HG03280 (cell line): ENCODE measurements around the gene IMPG2.

Experiments
- ATAC-seq: cut with Tn5 transposase; IDR thresholded peaks from one replicate; pipeline ENCODE4 v1.9.1; 2021; ENCODE audit warnings: mild to moderate bottlenecking, moderate library complexity; ENCODE audit not compliant: unreplicated experiment

IMPG2 gene

GRCh38 chr3:101243285-101244211, 76.8 kb downstream of the IMPG2 start:
- no peak for ATAC-seq

- ATAC-seq, result no peak
Observed at GRCh38 chr3:101240719-101241399, 79.5 kb downstream of the IMPG2 start.

DNA sequence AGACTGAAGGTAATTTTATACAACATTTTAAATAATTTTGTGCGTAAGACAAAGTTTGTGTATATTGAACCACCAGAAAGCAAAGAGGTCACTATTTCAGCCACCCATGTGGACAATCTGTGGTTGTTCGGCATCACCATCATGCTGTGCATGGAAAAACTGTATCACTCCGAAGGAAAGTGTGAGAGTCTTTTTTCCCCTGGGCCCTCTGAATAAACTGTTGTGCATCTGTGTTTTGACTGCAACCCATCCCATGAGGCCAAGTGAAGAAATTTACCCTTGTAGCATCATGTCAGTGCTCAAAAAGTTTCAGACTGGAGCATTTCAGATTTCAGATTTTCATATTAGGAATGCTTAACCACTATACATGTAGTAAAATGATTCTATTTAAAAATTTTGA, 85.3 kb downstream of the IMPG2 start:
- ATAC-seq, result no peak

- ATAC-seq, result no peak
Observed at GRCh38 chr3:101230618-101231017, 89.8 kb downstream of the IMPG2 start.

GRCh38 chr3:101229681-101230080, 90.7 kb downstream of the IMPG2 start:
- ATAC-seq, result no peak

DNA sequence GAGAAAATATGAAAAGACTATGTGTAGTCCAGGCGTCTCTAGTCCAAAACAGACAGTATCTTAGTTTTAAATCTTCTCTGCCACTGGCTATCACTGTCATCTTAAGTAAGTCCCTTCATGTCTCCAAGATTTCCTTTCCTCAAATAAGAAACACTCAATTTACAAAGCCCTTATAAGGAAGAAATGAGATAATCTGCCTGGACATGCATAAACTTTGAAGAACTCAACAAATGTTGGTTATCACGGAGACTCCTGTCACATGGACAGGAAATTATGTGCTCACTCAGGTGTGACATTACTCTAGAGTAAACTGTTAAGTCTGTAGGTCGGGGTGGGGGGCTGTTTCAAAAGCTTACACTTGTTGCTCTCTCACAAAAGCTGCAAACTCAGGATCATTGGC, 91.9 kb downstream of the IMPG2 start:
- no peak for ATAC-seq

- ATAC-seq, result no peak
Observed at GRCh38 chr3:101224739-101225138, 95.6 kb downstream of the IMPG2 start.

DNA sequence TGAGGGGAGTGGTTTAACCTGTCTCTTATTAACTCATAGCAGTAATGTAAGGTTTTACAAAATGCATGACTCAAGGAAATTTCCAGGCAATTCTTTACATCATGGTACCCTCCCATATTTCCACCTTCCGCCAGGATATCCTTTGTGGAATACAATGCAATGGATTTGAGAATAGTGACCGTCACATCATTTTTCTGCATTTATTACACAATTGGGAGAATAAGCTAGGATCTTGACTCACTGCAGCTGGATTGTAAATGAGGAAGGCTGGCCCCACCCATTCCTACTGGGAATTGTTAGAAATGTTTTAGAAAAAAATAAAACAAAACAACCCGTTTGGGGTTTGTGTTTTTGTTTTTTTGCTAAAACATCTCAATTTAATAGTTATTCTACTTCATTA, 97.4 kb downstream of the IMPG2 start:
- no peak for ATAC-seq

DNA sequence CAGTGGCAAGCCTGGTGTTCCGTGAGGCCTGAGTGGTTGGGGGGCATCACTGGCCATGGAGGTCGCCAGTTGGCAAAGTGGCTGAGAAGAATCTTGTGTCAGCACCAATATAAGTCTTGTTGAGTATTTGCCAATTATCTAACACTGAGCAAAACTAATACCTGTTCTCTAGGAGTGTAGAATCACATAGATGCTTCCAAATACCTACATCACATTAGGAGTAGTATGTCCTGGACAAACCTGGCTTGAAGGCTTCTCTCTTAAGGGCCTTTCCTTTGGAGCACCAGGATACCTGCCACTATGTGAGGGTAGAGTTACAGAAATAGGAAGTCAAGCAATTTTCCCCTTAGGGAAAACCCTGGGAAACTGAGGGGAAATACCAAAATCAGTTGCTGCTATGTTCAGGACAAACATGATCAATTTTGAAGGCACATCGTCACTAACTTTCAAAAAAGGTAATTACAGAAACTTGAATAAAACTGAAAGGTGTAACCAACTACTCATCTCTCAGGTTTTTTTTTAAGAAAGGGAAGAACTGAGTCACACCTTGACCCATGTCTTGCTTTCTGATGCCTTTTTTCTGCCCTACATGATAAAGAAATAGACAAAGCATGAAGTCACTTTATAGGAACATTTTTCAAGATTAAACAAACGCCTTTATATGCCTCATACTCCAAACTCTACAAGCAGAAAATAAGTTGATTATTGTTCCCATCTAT, 100.4 kb downstream of the IMPG2 start:
- no peak for ATAC-seq

DNA sequence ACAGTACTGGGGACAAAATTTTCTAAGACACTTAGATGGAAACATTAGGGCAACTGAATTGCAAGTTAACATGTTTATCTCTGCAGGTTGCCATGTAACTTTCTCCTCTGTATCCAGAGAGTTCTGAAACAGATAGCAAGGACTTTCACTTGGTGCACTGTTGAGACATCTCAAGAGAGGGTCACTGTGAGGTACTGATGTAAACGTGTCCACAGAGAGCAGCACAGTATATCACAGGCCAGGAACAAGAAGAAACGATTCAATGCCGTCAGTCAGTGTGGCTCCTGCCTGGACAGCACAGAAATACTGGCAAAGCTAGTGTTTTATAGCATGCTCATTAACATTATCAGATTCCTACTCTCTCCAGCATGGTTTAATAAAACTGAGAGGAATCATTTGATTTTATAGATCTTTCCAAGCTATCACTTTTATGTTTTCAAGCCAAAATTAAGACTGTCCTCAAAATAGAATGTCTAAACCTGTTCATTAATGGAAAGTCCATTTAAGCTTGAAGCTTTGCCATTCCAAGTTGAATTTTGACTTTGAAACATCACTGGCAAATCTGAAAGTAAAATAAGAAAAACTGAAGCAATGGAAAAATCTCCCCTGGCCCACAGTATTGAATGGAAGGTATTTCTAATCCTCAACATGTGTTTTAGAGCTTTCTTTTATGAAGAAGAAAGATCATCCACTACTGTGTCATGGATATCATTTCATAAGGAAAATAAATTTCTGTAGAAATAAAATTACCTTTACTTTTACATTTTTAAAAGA, 102.7 kb downstream of the IMPG2 start:
- ATAC-seq, result no peak

- no peak for ATAC-seq
Observed at GRCh38 chr3:101216710-101217465, 103.5 kb downstream of the IMPG2 start.

DNA sequence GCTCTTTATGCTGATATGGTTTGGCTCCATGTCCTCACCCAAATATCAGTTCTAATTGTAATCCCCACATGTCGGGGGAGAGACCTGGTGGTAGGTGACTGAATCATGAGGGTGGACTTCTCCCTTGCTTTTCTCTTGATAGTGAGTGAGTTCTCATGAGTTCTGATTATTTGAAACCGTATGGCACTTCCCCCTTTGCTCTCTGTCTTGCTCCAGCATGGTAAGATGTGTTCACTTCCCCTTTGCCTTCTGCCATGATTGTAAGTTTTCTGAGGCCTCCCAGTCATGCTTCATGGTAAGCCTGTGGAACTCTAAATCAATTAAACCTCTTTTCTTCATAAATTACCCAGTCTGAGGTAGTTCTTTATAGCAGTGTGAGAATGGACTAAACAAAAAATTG, 107.6 kb downstream of the IMPG2 start:
- ATAC-seq, result no peak

DNA sequence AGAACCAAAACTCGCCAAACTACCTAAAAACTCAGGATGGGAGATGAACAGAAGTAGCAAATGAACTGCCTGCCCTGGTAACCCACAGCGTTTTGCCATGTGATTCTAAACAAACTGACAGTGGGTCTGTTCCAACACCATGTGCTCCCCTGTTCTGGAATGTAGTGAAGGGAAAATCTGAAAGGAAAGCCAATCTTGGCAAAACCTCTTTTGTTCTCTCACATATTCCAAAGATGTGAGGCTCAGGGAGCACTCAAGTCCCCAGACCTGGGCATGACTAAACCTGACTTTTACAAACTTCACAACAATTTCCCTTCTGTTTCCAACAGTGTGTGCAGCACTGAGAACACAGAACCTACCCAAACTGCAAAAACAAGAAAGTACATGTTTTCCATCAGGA, 116.1 kb downstream of the IMPG2 start:
- no peak for ATAC-seq

DNA sequence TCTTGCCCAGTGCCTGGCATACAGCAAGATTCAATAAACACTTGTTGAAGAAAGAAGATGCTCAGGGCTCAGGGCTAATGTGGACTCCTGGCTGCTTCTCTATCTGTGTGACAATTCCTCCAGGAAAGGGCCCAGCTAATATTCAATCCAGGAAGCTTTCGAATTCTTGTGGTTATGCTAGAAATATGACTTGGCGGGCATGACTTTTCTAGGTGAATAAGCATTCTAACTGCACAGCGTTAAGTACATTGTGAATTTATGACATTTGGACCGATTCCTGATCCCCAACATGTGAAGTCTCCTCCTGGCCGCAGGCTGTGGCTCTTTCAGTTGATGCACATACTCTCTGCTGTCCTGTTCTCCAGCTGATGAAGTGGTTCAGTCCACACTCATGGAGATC, 117.0 kb downstream of the IMPG2 start:
- no peak for ATAC-seq

- ATAC-seq, result no peak
Observed at GRCh38 chr3:101202640-101203039, 117.7 kb downstream of the IMPG2 start.

- ATAC-seq, result no peak
Observed at GRCh38 chr3:101200461-101200860, 119.9 kb downstream of the IMPG2 start.

- no peak for ATAC-seq
Observed at GRCh38 chr3:101195951-101196713, 124.2 kb downstream of the IMPG2 start.

DNA sequence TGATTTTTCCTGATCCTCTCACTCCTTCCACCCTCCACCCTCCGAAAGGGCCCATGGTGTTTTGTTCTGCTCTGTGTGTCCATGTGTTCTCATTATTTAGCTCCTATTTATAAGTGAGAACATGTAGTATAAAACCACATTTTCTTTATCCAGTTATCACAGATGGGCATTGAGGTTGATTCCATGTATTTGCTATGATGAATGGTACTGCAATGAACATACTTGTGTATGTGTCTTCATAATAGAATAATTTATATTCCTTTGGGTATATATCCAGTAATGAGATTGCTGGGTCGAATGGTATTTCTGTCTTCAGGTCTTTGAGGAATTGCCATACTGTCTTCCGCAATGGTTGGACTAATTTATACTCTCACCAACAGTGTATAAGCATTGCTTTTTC, 126.0 kb downstream of the IMPG2 start:
- no peak for ATAC-seq

DNA sequence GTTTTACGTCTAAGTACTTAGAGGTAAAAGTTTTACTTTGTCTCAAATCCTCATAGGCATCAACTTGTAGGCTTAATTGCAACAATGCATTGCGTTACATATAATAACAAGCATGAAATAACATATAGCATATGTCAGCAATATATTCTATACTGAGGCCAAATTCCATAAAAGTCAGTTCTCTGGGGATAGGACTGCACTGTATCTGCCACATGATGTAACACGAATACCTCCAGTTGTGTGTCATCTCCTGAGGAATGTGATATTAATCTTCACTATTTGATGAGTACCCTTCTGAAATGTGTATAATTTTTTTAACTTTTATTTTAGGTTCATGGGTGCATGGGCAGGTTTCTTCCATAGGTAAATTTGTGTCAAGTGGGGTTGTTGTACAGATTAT, 126.4 kb downstream of the IMPG2 start:
- no peak for ATAC-seq
